Ovary (tissue), 9 donors: ENCODE measurements around the gene PHAF1. TPM values are rescaled to one million over a fixed set of nuclear protein-coding genes. Genes with fewer than 3 reads are reported as not detected.

Source experiments
- DNase-seq, 5 donors: peaks; one replicate each; pipeline ENCODE4 v3.0.0-alpha.2; 2019 to 2020
- H3K27ac ChIP-seq, 2 donors: fragments of 200-600 bp; one replicate each; pipeline versions ENCODE4 v1.5.1 to v1.8.0; 2019 to 2022
- H3K27me3 ChIP-seq: fragments of 200-600 bp; one replicate; pipeline ENCODE4 v1.8.0; 2022
- H3K36me3 ChIP-seq: fragments of 200-600 bp; sonication (generic); one replicate; pipeline ENCODE4 v1.5.1; 2019
- H3K4me1 ChIP-seq: one replicate; pipeline ENCODE4 v1.8.1; 2013; ENCODE audit warnings: mild to moderate bottlenecking, moderate library complexity; ENCODE audit not compliant: insufficient read depth
- H3K4me3 ChIP-seq: fragments of 200-600 bp; sonication (generic); one replicate; pipeline ENCODE4 v1.5.1; 2017
- H3K9me3 ChIP-seq, 2 donors: fragments of 200-600 bp in 1 of 2; sonication (generic) in 1 of 2; one replicate each; pipeline versions ENCODE4 v1.5.1 to v1.8.1; 2013 to 2019; ENCODE audit warnings: mild to moderate bottlenecking in 1 of 2, moderate library complexity in 1 of 2
- EP300 ChIP-seq: sonication (generic); formaldehyde crosslinking; IDR thresholded peaks from one replicate; pipeline ENCODE4 v1.6.1; 2017; ENCODE audit warnings: antibody characterized with exemption
- POLR2A ChIP-seq: fragments of 450-650 bp; IDR thresholded peaks from one replicate; pipeline ENCODE4 v1.6.1; 2017; ENCODE audit warnings: antibody characterized with exemption, mild to moderate bottlenecking, moderate library complexity
- WGBS, 3 donors: extraction: QIAGEN DNeasy Blood & Tissue Kit in 1 of 3; methylation state at CpG; one replicate each; pipeline versions ENCODE4 v1.1.5 to v1.1.7; 2013 to 2017; 5-methylcytosine and 5-hydroxymethylcytosine counted together
- intact Hi-C, 4 donors: fragments of 100-400 bp; cut with DNase I; formaldehyde crosslinking; loops; one replicate each; pipeline versions ENCODE4 v1.11.0 to v1.15.1; 2022 to 2023
- polyA plus RNA-seq, 2 donors: library from polyadenylated mRNA; stranded (reverse); fragments of 200-250 nt in 1 of 2; fragments of 350-450 nt in 1 of 2; fragmentation: Illumina TruSeq in 1 of 2; extraction: RNeasy Lipid Tissue Mini Kit (QIAGEN cat#74804) in 1 of 2; gene quantifications; one replicate each; pipeline ENCODE4 v1.2.3, GENCODE V29; 2013 to 2014
- total RNA-seq, 7 donors: library from RNA; depleted of rRNA in 2 of 7; stranded (reverse); fragments of >200 nt in 2 of 7; fragmentation: NEBNext Ultra II Directional in 3 of 7; extraction: Animal tissue kit (Norgen Biotek cat#: 25700) in 3 of 7; gene quantifications; one replicate each; pipeline versions ENCODE4 v1.1.0 to v1.2.4, GENCODE V29; 2016 to 2023
- TF ChIP-seq, protein P1 (sequence below), 3 donors: fragments of 450-650 bp in 2 of 3; fragments of 200-600 bp in 1 of 3; IDR thresholded peaks; one replicate each; pipeline versions ENCODE4 v1.5.1 to v1.8.0; 2016 to 2022; ENCODE audit warnings: antibody characterized with exemption in 3 of 3, mild to moderate bottlenecking in 1 of 3
- donor health status: DM: no; HTN: no; CAD: no; lungs with moderate emphysema.
- donor health status: DM: no; HTN: no; CAD: no.
- donor health status: Bipolar disorder and iron deficiency.
- donor health status: DM: yes; HTN: yes; CAD: no.
- donor health status: DM: no; HTN: no; CAD: no.
- donor health status: DM: yes; HTN: yes; CAD: no.

PHAF1 gene
- total and polyA plus RNA-seq, 9 donors, result 9.0 to 25.1 (median 14.9) TPM

DNA sequence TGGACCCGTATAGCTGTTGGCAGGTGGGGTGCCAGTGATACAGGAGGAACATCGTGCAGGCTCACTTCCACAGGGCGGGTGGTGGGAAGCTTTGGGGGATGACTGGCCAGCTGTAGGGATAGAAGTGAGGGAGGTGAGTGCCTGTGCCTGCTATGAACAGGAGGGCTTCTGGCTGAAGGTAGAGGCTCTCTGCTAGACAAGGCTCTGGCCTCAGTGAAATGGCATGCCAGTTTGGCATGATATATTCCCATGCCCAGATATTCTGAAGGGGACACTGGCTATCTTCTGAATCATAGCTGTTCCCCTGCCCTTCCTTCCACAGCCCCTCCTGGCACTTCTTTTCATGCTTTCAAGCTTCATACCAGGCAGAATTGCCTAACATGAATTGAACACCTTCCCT lies 19.1 kb downstream of the PHAF1 start:
- WGBS, 3 donors, result 78 to 87% (median 84%) methylated on average over 3 of the region's 3 CpGs
- no peaks in the 10 kb centered on the region for H3K36me3 ChIP-seq
- no peaks in the 10 kb centered on the region for H3K27me3 ChIP-seq
- H3K9me3 ChIP-seq, result no peaks in the 10 kb centered on the region
- no peak for DNase-seq
- no peaks in the 10 kb centered on the region for H3K4me1 ChIP-seq
- no peak overlapping the region for H3K4me3 ChIP-seq
- intact Hi-C loops, result no loop called here
- no peak overlapping the region for H3K27ac ChIP-seq
- TF ChIP-seq, protein P1, sequence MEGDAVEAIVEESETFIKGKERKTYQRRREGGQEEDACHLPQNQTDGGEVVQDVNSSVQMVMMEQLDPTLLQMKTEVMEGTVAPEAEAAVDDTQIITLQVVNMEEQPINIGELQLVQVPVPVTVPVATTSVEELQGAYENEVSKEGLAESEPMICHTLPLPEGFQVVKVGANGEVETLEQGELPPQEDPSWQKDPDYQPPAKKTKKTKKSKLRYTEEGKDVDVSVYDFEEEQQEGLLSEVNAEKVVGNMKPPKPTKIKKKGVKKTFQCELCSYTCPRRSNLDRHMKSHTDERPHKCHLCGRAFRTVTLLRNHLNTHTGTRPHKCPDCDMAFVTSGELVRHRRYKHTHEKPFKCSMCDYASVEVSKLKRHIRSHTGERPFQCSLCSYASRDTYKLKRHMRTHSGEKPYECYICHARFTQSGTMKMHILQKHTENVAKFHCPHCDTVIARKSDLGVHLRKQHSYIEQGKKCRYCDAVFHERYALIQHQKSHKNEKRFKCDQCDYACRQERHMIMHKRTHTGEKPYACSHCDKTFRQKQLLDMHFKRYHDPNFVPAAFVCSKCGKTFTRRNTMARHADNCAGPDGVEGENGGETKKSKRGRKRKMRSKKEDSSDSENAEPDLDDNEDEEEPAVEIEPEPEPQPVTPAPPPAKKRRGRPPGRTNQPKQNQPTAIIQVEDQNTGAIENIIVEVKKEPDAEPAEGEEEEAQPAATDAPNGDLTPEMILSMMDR (IDR thresholded peaks at IDR 0.05), result no peak
- TF ChIP-seq POLR2A (no peak), EP300 (no peak)

DNA sequence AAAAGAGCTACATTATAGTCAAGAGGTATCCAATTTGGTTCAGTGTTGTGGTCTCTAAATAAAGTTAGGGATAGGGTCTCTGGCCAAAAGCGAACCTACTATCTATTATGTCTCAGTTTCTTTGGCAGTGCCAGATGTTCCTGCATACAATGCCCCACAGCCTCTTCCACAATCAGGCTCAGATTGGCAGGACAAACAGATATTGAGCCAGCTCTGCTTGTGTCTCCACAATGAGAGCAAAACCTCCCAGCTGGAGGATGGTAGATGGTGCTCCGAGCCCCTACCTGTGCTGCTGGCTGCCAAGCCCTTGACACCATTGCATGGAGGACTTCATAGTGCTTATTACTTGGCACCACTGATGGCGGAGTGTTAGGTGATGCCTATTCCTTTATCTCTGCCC lies 19.7 kb downstream of the PHAF1 start:
- Histone ChIP-seq H3K4me1 (no peaks in the 10 kb centered on the region), H3K36me3 (no peaks in the 10 kb centered on the region), H3K27me3 (no peaks in the 10 kb centered on the region), H3K4me3 (no peak overlapping the region), H3K9me3 (no peaks in the 10 kb centered on the region), H3K27ac (no peak overlapping the region)
- TF ChIP-seq, protein P1 (IDR thresholded peaks at IDR 0.05), result no peak
- TF ChIP-seq EP300, result no peak
- no peak for TF ChIP-seq POLR2A
- 95 to 97% (median 96%) methylated on average over 3 of the region's 3 CpGs for WGBS, 3 donors
- intact Hi-C loops, result no loop called here
- no peak for DNase-seq

DNA sequence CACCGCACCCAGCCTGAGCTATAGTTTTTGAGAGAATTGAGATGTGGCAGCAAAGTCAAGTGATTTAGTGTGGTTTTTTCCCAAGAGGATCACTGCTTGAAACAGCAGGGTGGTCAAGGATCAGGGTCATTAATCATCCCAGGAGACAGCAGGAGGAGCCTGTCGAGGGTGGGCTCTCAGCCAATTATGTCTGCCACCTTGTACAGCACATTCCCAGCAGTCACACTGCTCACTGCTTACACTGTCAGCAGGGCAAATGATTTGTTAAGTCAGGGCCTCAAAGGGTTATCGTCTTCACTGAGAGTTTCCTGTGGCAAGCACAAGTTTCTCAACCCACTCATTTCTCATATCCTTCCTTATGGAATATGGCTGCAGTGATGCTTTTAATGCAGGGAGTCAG lies 27.9 kb downstream of the PHAF1 start:
- no peaks in the 10 kb centered on the region for H3K9me3 ChIP-seq
- H3K27me3 ChIP-seq, result no peaks in the 10 kb centered on the region
- H3K36me3 ChIP-seq, result no peaks in the 10 kb centered on the region
- DNase-seq, result no peak
- intact Hi-C loops, result no loop called here
- 42 to 46% (median 45%) methylated on average over 3 of the region's 3 CpGs for WGBS, 3 donors
- TF ChIP-seq, protein P1 (IDR thresholded peaks at IDR 0.05), result no peak
- TF ChIP-seq POLR2A (no peak), EP300 (no peak)
- no peaks in the 10 kb centered on the region for H3K4me1 ChIP-seq
- H3K27ac ChIP-seq, result no peak overlapping the region
- no peak overlapping the region for H3K4me3 ChIP-seq

DNA sequence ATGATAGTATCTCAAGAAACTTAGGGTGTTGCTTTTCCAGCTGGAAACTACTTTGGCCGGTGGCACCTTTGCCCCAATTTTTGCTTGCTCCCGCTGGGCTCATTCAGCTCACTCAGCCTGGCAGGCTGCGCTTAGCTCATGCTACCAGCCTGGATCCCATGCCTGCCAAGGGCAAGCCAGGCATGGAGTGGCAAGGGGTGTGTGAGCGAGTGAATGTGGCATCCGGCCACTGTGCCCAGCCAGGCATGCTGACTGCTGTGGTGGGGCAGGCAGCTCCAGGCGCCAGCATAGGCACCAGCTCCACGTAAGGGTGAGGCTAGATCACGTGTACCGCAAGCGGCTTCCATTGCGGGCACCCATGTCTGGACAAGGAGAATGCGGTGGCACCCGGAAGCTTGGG lies 31.6 kb downstream of the PHAF1 start:
- intact Hi-C loops, result no loop called here

More for the DNA sequence above, 31.6 kb downstream of the PHAF1 start:
- no peak overlapping the region for H3K27ac ChIP-seq
- TF ChIP-seq EP300 (no peak), POLR2A (no peak)
- TF ChIP-seq, protein P1 (IDR thresholded peaks at IDR 0.05), result no peak
- peaks cover 2% of the 10 kb centered on the region for H3K36me3 ChIP-seq
- no peaks in the 10 kb centered on the region for H3K9me3 ChIP-seq
- no peak for DNase-seq
- no peak overlapping the region for H3K4me3 ChIP-seq
- H3K4me1 ChIP-seq, result no peaks in the 10 kb centered on the region
- WGBS, 3 donors, result 97 to 99% (median 97%) methylated on average over 13 of the region's 13 CpGs
- H3K27me3 ChIP-seq, result no peaks in the 10 kb centered on the region
